B cell (primary cell): Measurements from ENCODE around the gene SFRP4. TPM values are rescaled to one million over a fixed set of nuclear protein-coding genes. Genes with fewer than 3 reads are reported as not detected.

ENCODE experiments used
- ATAC-seq: fragments of 200-7000 bp; cut with Tn5 transposase; one replicate; pipeline ENCODE4 v1.10.0; 2021; ENCODE audit warnings: low read depth, mild to moderate bottlenecking, moderate number of reproducible peaks, moderate library complexity
- CTCF ChIA-PET: fragments of 350-600 bp; sonication (Branson Sonifier 250); formaldehyde crosslinking; loops from one replicate; lab custom pipeline; 2021; ENCODE audit warnings: antibody characterized with exemption, inconsistent platforms; lab: Charles Lee
- POLR2A ChIA-PET: fragments of 350-600 bp; sonication (Branson Sonifier 250); formaldehyde crosslinking; loops from one replicate; lab custom pipeline; 2021; ENCODE audit warnings: antibody characterized with exemption; lab: Charles Lee
- DNase-seq: peaks from one replicate; pipeline ENCODE4 v3.0.0; 2013
- H2AFZ ChIP-seq: 2 replicates; pipeline ENCODE4 v1.6.1; 2012; ENCODE audit warnings: mild to moderate bottlenecking, low read depth, low read length; ENCODE audit not compliant: insufficient read depth, poor library complexity, severe bottlenecking
- H3K27ac ChIP-seq, 2 donors: 1 replicate in 1 of 2; 2 replicates in 1 of 2; pipeline ENCODE4 v1.5.1; 2012 to 2013; ENCODE audit warnings: low read length in 2 of 2, mild to moderate bottlenecking in 2 of 2, moderate library complexity in 1 of 2
- H3K27me3 ChIP-seq, 4 experiments: fragments of 200-600 bp in 1 of 4; sonication (generic) in 1 of 4; replicated peaks in 1 of 4; 1 replicate in 2 of 4; 2 replicates in 2 of 4; pipeline versions ENCODE4 v1.6.1 to v1.7.0; 2013 to 2016; ENCODE audit warnings: low read length in 3 of 4, mild to moderate bottlenecking in 2 of 4, mixed read lengths in 1 of 4, moderate library complexity in 1 of 4; ENCODE audit not compliant: insufficient read depth in 4 of 4, control insufficient read depth in 3 of 4; ENCODE audit errors: control extremely low read depth in 1 of 4
- H3K36me3 ChIP-seq, 2 experiments: replicated peaks in 1 of 2; 1 replicate in 1 of 2; 2 replicates in 1 of 2; pipeline versions ENCODE4 v1.6.1 to v1.7.1; 2013; ENCODE audit warnings: low read length in 1 of 2; ENCODE audit not compliant: insufficient read depth in 2 of 2, control insufficient read depth in 1 of 2; ENCODE audit errors: control extremely low read depth in 1 of 2, extremely low read depth in 1 of 2
- H3K4me1 ChIP-seq, 2 donors: fragments of 200-600 bp in 1 of 2; sonication (generic) in 1 of 2; 1 replicate in 1 of 2; 2 replicates in 1 of 2; pipeline versions ENCODE4 v1.5.1 to v1.6.1; 2013 to 2017; ENCODE audit warnings: low read length in 2 of 2; ENCODE audit not compliant: control insufficient read depth in 2 of 2, insufficient read depth in 2 of 2
- H3K4me2 ChIP-seq: replicated peaks from 2 replicates; pipeline ENCODE3; 2012; ENCODE audit warnings: mild to moderate bottlenecking, low read depth, low read length; ENCODE audit not compliant: poor library complexity, severe bottlenecking
- H3K4me3 ChIP-seq, 5 experiments: fragments of 200-600 bp in 1 of 5; sonication (generic) in 1 of 5; 1 replicate in 3 of 5; 2 replicates in 2 of 5; pipeline versions ENCODE4 v1.5.1 to v1.7.0; 2011 to 2016; ENCODE audit warnings: low read length in 4 of 5, mild to moderate bottlenecking in 4 of 5, low read depth in 2 of 5, control low read depth in 1 of 5, moderate library complexity in 1 of 5; ENCODE audit not compliant: insufficient read depth in 1 of 5; ENCODE audit errors: control extremely low read depth in 1 of 5, extremely low read depth in 1 of 5
- H3K79me2 ChIP-seq: fragments of 200-600 bp; sonication (generic); one replicate; pipeline ENCODE4 v1.6.0; 2016; ENCODE audit warnings: low read length; ENCODE audit not compliant: control insufficient read depth, insufficient read depth
- H3K9ac ChIP-seq: fragments of 200-600 bp; sonication (generic); 2 replicates; pipeline ENCODE4 v1.6.1; 2017; ENCODE audit warnings: mild to moderate bottlenecking, low read length, moderate library complexity
- H3K9me3 ChIP-seq, 3 donors: one replicate each; pipeline versions ENCODE4 v1.6.1 to v1.7.1; 2013; ENCODE audit warnings: low read length in 2 of 3; ENCODE audit not compliant: control insufficient read depth in 2 of 3, insufficient read depth in 1 of 3; ENCODE audit errors: control extremely low read depth in 1 of 3
- H4K20me1 ChIP-seq: 2 replicates; pipeline ENCODE4 v1.6.0; 2012; ENCODE audit warnings: mild to moderate bottlenecking, low read length; ENCODE audit not compliant: insufficient read depth, control insufficient read depth, poor library complexity, severe bottlenecking
- H3K27ac Mint-ChIP-seq: one replicate; pipeline ENCODE4 v1.8.0; 2021; ENCODE audit warnings: mixed read lengths
- H3K27me3 Mint-ChIP-seq: one replicate; pipeline ENCODE4 v1.8.0; 2021; ENCODE audit warnings: mixed read lengths
- H3K4me1 Mint-ChIP-seq: one replicate; pipeline ENCODE4 v1.8.0; 2021; ENCODE audit warnings: mixed read lengths
- H3K4me3 Mint-ChIP-seq: one replicate; pipeline ENCODE4 v1.8.0; 2021; ENCODE audit warnings: mixed read lengths
- H3K9me3 Mint-ChIP-seq: one replicate; pipeline ENCODE4 v1.8.0; 2022; ENCODE audit warnings: mixed read lengths; ENCODE audit not compliant: insufficient read depth
- CTCF ChIP-seq: fragments of 200-600 bp; IDR thresholded peaks from one replicate; pipeline ENCODE4 v1.8.0; 2022; ENCODE audit warnings: antibody characterized with exemption, mild to moderate bottlenecking
- EZH2 ChIP-seq: IDR thresholded peaks from 2 replicates; pipeline ENCODE4 v1.6.1; 2012; ENCODE audit warnings: borderline replicate concordance, low read depth, mild to moderate bottlenecking, moderate library complexity, low read length; ENCODE audit not compliant: insufficient read depth, poor library complexity, severe bottlenecking
- WGBS: methylation state at CpG from one replicate; pipeline ENCODE4 v1.1.5; 2013; ENCODE audit warnings: missing lambda C conversion rate; ENCODE audit not compliant: insufficient coverage; 5-methylcytosine and 5-hydroxymethylcytosine counted together
- intact Hi-C: fragments of 100-400 bp; cut with micrococcal nuclease; formaldehyde crosslinking; loops from one replicate; pipeline ENCODE4 v1.10.0; 2022
- polyA plus RNA-seq: library from polyadenylated mRNA; depleted of rRNA; stranded (reverse); fragments of >200 nt; gene quantifications from 2 replicates; pipeline ENCODE4 v1.2.3, GENCODE V29; 2012
- total RNA-seq, 2 donors: library from RNA; stranded (reverse); fragments of 120-200 nt in 1 of 2; gene quantifications; 1 replicate in 1 of 2; 2 replicates in 1 of 2; pipeline versions ENCODE4 v1.2.3 to v1.2.4, GENCODE V29; 2013 to 2022

Gene SFRP4
- total and polyA plus RNA-seq, 2 donors (not counting 1 experiment from before 2014, with no cell fraction given) = not detected

GRCh38 chr7:37923996-37924395, 7.4 kb upstream of the SFRP4 start:
- Histone ChIP-seq H3K27me3 (peaks cover 0 to 32% (median 13%) of the 10 kb centered on the region in 4 experiments), H3K36me3 (no peaks in the 10 kb centered on the region), H3K9me3 (peaks cover 0 to 7% (median 3%) of the 10 kb centered on the region in 3 donors), H3K9ac (no peak overlapping the region), H2AFZ (no peak overlapping the region), H3K4me1 (peaks cover 10 to 11% of the 10 kb centered on the region in 2 donors), H3K79me2 (no peaks in the 10 kb centered on the region), H3K4me3 (no peak overlapping the region), H3K4me2 (no peak overlapping the region), H4K20me1 (no peaks in the 10 kb centered on the region), H3K27ac (no peak overlapping the region)
- ChIA-PET POLR2A (no interaction called here), CTCF (no interaction called here)
- Mint-ChIP-seq H3K27me3 (peaks cover 42% of the 10 kb centered on the region), H3K4me3 (no peak overlapping the region), H3K27ac (no peak overlapping the region), H3K4me1 (peaks cover 12% of the 10 kb centered on the region), H3K9me3 (peaks cover 2% of the 10 kb centered on the region)
- TF ChIP-seq EZH2 = no peak
- no peak for TF ChIP-seq CTCF
- intact Hi-C loops = no loop called here
- 67% methylated on average over 1 of the region's 1 CpG for WGBS
- no peak for DNase-seq
- no peak for ATAC-seq

GRCh38 chr7:37921876-37922275, 5.3 kb upstream of the SFRP4 start:
- no peak overlapping the region for H2AFZ ChIP-seq
- H3K27me3 ChIP-seq = peaks cover 0 to 38% (median 21%) of the 10 kb centered on the region in 4 experiments
- intact Hi-C loops = no loop called here
- H3K79me2 ChIP-seq = no peaks in the 10 kb centered on the region
- TF ChIP-seq CTCF (no peak), EZH2 (no peak)
- CTCF ChIA-PET = no interaction called here
- no peak overlapping the region for H3K4me2 ChIP-seq
- no peak overlapping the region for H3K4me3 ChIP-seq
- peaks cover 61% of the 10 kb centered on the region for H3K27me3 Mint-ChIP-seq
- no peak overlapping the region for H3K27ac Mint-ChIP-seq
- peaks cover 20% of the 10 kb centered on the region for H3K4me1 Mint-ChIP-seq
- H3K9me3 Mint-ChIP-seq = peaks cover 2% of the 10 kb centered on the region
- H3K9me3 ChIP-seq = peaks cover 0 to 7% (median 3%) of the 10 kb centered on the region in 3 donors
- H3K4me1 ChIP-seq = peaks cover 14% of the 10 kb centered on the region in 2 donors
- no peak for ATAC-seq
- no peaks in the 10 kb centered on the region for H4K20me1 ChIP-seq
- no peaks in the 10 kb centered on the region for H3K36me3 ChIP-seq
- H3K9ac ChIP-seq = no peak overlapping the region
- H3K27ac ChIP-seq = no peak overlapping the region
- DNase-seq = no peak
- WGBS = no CpG with 5 or more reads among the region's 4 CpGs
- peak overlapping the region; percentile 58 for H3K4me3 Mint-ChIP-seq
- POLR2A ChIA-PET = no interaction called here
